ELR (cell line): Measurements from ENCODE around the gene ORC2.

Source experiments
- DNase-seq: peaks from one replicate; pipeline ENCODE4 v3.0.0-alpha.2; 2015; ENCODE audit warnings: low read depth

The ORC2 gene

DNA sequence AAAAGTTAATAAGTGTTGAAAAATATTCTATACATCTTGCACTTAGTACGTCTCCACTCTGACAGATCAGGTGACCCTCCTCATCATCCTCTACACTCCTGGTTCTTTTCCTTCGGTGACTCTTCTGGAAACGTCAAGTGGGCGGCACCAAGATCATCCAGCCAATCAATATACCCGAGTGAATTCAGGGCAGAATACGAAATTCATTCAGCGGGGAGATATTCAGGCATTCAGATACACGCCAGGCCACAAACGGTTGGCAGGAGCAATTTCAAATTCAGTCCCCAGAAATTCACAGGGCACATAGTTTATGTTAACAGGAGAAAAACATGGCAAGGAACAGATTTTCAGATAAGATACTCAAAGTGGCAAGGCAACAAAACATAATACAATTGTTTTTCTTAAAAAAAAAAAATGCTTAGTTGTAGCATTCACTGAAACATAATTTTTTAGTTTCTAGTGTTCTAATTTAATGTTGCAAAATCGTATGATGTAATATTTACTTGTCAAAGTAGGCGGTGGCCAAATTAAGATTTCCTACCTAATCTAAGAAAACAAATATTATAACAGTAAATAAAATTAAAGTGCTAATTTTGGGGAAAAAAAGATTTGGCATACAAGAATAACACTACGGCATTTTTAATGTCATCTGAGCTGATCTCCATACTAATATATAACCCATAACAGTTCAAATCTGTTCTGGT, 103.2 kb downstream of the ORC2 start:
- no peak for DNase-seq
